Keratinocyte (primary cell): ENCODE measurements around the gene FAM107B.

Source experiments
- CTCF ChIP-seq, 3 experiments: IDR thresholded peaks in 1 of 3; conservative IDR thresholded peaks in 1 of 3; optimal IDR thresholded peaks in 1 of 3; 2 replicates in 2 of 3; 3 replicates in 1 of 3; pipeline versions ENCODE3 to v1.5.1; 2011; ENCODE audit warnings: low read length in 3 of 3, mild to moderate bottlenecking in 3 of 3, moderate library complexity in 2 of 3, control low read depth in 1 of 3, inconsistent platforms in 1 of 3; ENCODE audit not compliant: insufficient read depth in 2 of 3; ENCODE audit errors: extremely low read depth in 1 of 3
- EZH2 ChIP-seq: IDR thresholded peaks from one replicate; pipeline ENCODE4 v1.6.1; 2012; ENCODE audit warnings: inconsistent platforms, mild to moderate bottlenecking, low read length, moderate library complexity

DNA sequence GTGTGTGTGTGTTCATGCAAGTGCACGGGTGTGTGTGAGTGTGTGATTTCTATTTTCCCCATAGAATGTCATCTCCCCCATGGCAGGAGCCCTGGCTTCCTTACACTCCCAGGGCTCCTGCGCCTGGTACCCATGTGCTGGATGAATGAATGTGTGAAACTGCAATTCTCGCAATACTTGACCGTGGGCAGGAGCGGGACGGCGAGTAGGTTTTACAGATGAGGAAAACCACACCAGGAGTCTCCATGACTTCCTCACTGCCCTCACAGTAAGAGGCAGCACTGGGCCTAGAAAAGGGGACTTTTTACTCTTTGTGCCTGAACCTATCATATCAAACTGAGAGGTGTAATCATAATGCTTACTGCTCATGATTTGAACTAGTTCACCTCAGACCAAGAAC lies 276.4 kb downstream of the FAM107B start:
- no peak for TF ChIP-seq CTCF (optimal IDR thresholded peaks at IDR 0.05 in 1 of 3, IDR thresholded peaks at IDR 0.05 in 1 of 3, conservative IDR thresholded peaks at IDR 0.05 in 1 of 3; ENCODE audit: extremely low read depth in 1 of 3, insufficient read depth in 2 of 3, low read length in 3 of 3)
- TF ChIP-seq EZH2 = no peak
